ENCODE results near the gene RGS9. TPM values are rescaled to one million over a fixed set of nuclear protein-coding genes. Genes with fewer than 3 reads are reported as not detected.
A peak's percentile ranks its signal among the peaks of the same experiment; 100 is the strongest.

RGS9 gene
- total and polyA plus RNA-seq, 4 donors, result 1.0 to 4.0 (median 2.1) TPM

DNA sequence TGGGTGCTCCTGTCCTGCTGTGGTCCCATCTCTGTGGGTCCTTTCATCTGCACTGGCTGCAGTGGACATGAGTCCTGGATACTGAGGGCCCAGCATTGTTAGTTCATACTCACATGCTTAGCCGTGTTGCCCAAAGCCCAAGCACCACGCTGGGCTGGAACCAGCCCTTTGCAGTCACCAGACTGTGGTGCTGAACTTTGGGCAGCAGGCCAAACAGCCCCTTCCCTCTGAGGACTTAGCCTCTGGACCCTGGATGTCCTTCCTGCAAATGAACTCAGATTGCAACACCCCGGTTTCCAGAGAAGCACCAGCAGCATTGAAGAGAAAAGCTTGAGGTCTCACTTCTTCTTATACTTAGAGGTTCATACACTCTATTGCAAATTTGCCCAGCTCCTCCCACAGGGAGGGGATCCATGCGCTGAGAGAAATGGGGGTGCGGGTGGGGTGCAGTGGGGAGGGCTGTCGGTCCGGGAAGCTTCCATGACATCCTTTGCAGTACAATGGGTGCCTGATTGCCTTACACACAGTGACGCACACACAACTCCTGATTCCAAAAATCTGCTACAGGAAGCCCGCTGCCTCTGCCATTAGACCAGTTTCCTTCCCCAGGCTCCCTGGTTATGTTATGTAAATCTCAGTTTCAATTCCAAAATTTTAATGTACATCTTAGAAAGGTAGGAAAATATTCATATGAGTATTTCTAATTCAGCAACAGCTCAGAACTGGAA, 65.8 kb downstream of the RGS9 start:
- DNase-seq (ENCODE audit: low spot score), result peak; percentile 66
- H3K9me3 ChIP-seq (ENCODE audit: control insufficient read depth in 4 of 4, low read length in 3 of 4), result no peaks in the 10 kb centered on the region
- H3K4me1 ChIP-seq (ENCODE audit: control insufficient read depth in 4 of 4, insufficient read depth in 4 of 4, low read length in 3 of 4), result no peaks in the 10 kb centered on the region
- WGBS, result 61% methylated on average over 9 of the region's 9 CpGs
- H3K9ac ChIP-seq (ENCODE audit: low read depth in 1 of 2, low read length in 2 of 2), result no peak overlapping the region
- H3K4me3 ChIP-seq (ENCODE audit: low read depth in 1 of 3, low read length in 3 of 3), result no peak overlapping the region
- no peaks in the 10 kb centered on the region for H3K27me3 ChIP-seq (ENCODE audit: control insufficient read depth in 4 of 4, insufficient read depth in 4 of 4, low read length in 3 of 4)
- no peak overlapping the region for H3K27ac ChIP-seq (ENCODE audit: low read depth in 1 of 2, low read length in 2 of 2)
- TF ChIP-seq EGR1 (IDR thresholded peaks at IDR 0.05; ENCODE audit: low read depth in 2 of 2) (no peak), GABPA (IDR thresholded peaks at IDR 0.05 in 1 of 2, conservative IDR thresholded peaks at IDR 0.05 in 1 of 2) (no peak), SP1 (IDR thresholded peaks at IDR 0.05) (no peak), FOXA1 (IDR thresholded peaks at IDR 0.05) (no peak), RAD21 (IDR thresholded peaks at IDR 0.05) (no peak)
- TF ChIP-seq, protein P1, sequence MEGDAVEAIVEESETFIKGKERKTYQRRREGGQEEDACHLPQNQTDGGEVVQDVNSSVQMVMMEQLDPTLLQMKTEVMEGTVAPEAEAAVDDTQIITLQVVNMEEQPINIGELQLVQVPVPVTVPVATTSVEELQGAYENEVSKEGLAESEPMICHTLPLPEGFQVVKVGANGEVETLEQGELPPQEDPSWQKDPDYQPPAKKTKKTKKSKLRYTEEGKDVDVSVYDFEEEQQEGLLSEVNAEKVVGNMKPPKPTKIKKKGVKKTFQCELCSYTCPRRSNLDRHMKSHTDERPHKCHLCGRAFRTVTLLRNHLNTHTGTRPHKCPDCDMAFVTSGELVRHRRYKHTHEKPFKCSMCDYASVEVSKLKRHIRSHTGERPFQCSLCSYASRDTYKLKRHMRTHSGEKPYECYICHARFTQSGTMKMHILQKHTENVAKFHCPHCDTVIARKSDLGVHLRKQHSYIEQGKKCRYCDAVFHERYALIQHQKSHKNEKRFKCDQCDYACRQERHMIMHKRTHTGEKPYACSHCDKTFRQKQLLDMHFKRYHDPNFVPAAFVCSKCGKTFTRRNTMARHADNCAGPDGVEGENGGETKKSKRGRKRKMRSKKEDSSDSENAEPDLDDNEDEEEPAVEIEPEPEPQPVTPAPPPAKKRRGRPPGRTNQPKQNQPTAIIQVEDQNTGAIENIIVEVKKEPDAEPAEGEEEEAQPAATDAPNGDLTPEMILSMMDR (IDR thresholded peaks at IDR 0.05; ENCODE audit: low read depth, low read length, missing input control), result no peak
- TF ChIP-seq, protein P2, sequence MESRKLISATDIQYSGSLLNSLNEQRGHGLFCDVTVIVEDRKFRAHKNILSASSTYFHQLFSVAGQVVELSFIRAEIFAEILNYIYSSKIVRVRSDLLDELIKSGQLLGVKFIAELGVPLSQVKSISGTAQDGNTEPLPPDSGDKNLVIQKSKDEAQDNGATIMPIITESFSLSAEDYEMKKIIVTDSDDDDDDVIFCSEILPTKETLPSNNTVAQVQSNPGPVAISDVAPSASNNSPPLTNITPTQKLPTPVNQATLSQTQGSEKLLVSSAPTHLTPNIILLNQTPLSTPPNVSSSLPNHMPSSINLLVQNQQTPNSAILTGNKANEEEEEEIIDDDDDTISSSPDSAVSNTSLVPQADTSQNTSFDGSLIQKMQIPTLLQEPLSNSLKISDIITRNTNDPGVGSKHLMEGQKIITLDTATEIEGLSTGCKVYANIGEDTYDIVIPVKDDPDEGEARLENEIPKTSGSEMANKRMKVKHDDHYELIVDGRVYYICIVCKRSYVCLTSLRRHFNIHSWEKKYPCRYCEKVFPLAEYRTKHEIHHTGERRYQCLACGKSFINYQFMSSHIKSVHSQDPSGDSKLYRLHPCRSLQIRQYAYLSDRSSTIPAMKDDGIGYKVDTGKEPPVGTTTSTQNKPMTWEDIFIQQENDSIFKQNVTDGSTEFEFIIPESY (IDR thresholded peaks at IDR 0.05), result no peak
- no peaks in the 10 kb centered on the region for H3K36me3 ChIP-seq (ENCODE audit: control insufficient read depth in 4 of 4, insufficient read depth in 3 of 4, low read depth in 1 of 4, low read length in 3 of 4)

DNA sequence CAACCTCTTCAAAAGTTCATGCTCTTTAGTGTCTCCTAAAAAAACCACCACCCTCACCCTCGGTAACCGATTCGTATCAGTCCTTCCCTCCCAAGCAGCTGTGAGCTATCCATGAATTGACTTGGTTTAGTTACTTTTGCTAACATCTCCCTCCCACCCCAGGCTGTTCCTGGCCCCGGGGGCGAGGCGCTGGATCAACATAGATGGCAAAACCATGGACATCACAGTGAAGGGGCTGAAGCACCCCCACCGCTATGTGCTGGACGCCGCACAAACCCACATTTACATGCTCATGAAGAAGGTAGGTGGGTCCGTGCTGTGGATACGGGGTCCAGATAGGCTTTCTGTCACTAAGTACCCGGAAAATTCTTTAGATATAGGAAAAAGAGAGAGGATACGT, 66.8 kb downstream of the RGS9 start:
- no peaks in the 10 kb centered on the region for H3K27me3 ChIP-seq (ENCODE audit: control insufficient read depth in 4 of 4, insufficient read depth in 4 of 4, low read length in 3 of 4)
- no peak overlapping the region for H3K4me3 ChIP-seq (ENCODE audit: low read depth in 1 of 3, low read length in 3 of 3)
- H3K4me1 ChIP-seq (ENCODE audit: control insufficient read depth in 4 of 4, insufficient read depth in 4 of 4, low read length in 3 of 4), result no peaks in the 10 kb centered on the region
- WGBS, result 92% methylated on average over 13 of the region's 13 CpGs
- no peaks in the 10 kb centered on the region for H3K36me3 ChIP-seq (ENCODE audit: control insufficient read depth in 4 of 4, insufficient read depth in 3 of 4, low read depth in 1 of 4, low read length in 3 of 4)
- H3K27ac ChIP-seq (ENCODE audit: low read depth in 1 of 2, low read length in 2 of 2), result no peak overlapping the region
- H3K9me3 ChIP-seq (ENCODE audit: control insufficient read depth in 4 of 4, low read length in 3 of 4), result no peaks in the 10 kb centered on the region
- DNase-seq (ENCODE audit: low spot score), result no peak
- no peak overlapping the region for H3K9ac ChIP-seq (ENCODE audit: low read depth in 1 of 2, low read length in 2 of 2)
- TF ChIP-seq, protein P3, sequence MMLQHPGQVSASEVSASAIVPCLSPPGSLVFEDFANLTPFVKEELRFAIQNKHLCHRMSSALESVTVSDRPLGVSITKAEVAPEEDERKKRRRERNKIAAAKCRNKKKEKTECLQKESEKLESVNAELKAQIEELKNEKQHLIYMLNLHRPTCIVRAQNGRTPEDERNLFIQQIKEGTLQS (IDR thresholded peaks at IDR 0.05), result no peak
- TF ChIP-seq RXRA (IDR thresholded peaks at IDR 0.05) (no peak), GABPA (IDR thresholded peaks at IDR 0.05 in 1 of 2, conservative IDR thresholded peaks at IDR 0.05 in 1 of 2) (no peak), SP1 (IDR thresholded peaks at IDR 0.05) (no peak), FOXA2 (IDR thresholded peaks at IDR 0.05) (no peak), HNF4A (conservative IDR thresholded peaks at IDR 0.05) (no peak)

DNA sequence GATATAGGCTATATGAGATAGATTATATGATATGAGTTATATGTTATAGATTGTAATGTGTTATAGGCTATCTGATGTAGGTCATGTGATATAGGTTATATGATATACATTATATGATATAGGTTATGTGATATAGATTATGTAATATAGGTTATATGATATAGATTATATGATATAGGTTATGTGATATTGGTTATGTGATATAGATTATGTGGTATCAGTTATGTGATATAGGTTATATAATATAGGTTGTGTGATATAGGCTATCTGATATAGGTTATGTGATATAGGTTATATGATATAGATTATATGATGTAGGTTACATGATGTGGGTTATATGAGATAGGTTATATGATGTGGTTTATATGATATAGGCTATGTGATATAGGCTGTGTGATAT, 68.5 kb downstream of the RGS9 start:
- no peak for DNase-seq (ENCODE audit: low spot score)
- H3K36me3 ChIP-seq (ENCODE audit: control insufficient read depth in 4 of 4, insufficient read depth in 3 of 4, low read depth in 1 of 4, low read length in 3 of 4), result no peaks in the 10 kb centered on the region
- H3K27me3 ChIP-seq (ENCODE audit: control insufficient read depth in 4 of 4, insufficient read depth in 4 of 4, low read length in 3 of 4), result no peaks in the 10 kb centered on the region
- H3K4me1 ChIP-seq (ENCODE audit: control insufficient read depth in 4 of 4, insufficient read depth in 4 of 4, low read length in 3 of 4), result no peaks in the 10 kb centered on the region
- no peak overlapping the region for H3K27ac ChIP-seq (ENCODE audit: low read depth in 1 of 2, low read length in 2 of 2)
- no peaks in the 10 kb centered on the region for H3K9me3 ChIP-seq (ENCODE audit: control insufficient read depth in 4 of 4, low read length in 3 of 4)
- no peak overlapping the region for H3K9ac ChIP-seq (ENCODE audit: low read depth in 1 of 2, low read length in 2 of 2)
- no peak overlapping the region for H3K4me3 ChIP-seq (ENCODE audit: low read depth in 1 of 3, low read length in 3 of 3)
- no peak for TF ChIP-seq RXRA (IDR thresholded peaks at IDR 0.05)
- TF ChIP-seq, protein P2 (IDR thresholded peaks at IDR 0.05), result no peak
- TF ChIP-seq, protein P4, sequence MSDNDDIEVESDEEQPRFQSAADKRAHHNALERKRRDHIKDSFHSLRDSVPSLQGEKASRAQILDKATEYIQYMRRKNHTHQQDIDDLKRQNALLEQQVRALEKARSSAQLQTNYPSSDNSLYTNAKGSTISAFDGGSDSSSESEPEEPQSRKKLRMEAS (IDR thresholded peaks at IDR 0.05), result no peak
- no peak for TF ChIP-seq HNF4G (IDR thresholded peaks at IDR 0.05)
- TF ChIP-seq FOXA2 (IDR thresholded peaks at IDR 0.05), result no peak
- no peak for TF ChIP-seq TAF1 (conservative IDR thresholded peaks at IDR 0.05)
- TF ChIP-seq HNF4A (conservative IDR thresholded peaks at IDR 0.05), result no peak
- TF ChIP-seq EGR1 (IDR thresholded peaks at IDR 0.05; ENCODE audit: low read depth in 2 of 2), result no peak
- no peak for TF ChIP-seq FOXA1 (IDR thresholded peaks at IDR 0.05)
- no peak for TF ChIP-seq NR2F2 (IDR thresholded peaks at IDR 0.05)
- TF ChIP-seq, protein P3 (IDR thresholded peaks at IDR 0.05), result no peak
- TF ChIP-seq GABPA (IDR thresholded peaks at IDR 0.05 in 1 of 2, conservative IDR thresholded peaks at IDR 0.05 in 1 of 2), result no peak
- TF ChIP-seq, protein P5, sequence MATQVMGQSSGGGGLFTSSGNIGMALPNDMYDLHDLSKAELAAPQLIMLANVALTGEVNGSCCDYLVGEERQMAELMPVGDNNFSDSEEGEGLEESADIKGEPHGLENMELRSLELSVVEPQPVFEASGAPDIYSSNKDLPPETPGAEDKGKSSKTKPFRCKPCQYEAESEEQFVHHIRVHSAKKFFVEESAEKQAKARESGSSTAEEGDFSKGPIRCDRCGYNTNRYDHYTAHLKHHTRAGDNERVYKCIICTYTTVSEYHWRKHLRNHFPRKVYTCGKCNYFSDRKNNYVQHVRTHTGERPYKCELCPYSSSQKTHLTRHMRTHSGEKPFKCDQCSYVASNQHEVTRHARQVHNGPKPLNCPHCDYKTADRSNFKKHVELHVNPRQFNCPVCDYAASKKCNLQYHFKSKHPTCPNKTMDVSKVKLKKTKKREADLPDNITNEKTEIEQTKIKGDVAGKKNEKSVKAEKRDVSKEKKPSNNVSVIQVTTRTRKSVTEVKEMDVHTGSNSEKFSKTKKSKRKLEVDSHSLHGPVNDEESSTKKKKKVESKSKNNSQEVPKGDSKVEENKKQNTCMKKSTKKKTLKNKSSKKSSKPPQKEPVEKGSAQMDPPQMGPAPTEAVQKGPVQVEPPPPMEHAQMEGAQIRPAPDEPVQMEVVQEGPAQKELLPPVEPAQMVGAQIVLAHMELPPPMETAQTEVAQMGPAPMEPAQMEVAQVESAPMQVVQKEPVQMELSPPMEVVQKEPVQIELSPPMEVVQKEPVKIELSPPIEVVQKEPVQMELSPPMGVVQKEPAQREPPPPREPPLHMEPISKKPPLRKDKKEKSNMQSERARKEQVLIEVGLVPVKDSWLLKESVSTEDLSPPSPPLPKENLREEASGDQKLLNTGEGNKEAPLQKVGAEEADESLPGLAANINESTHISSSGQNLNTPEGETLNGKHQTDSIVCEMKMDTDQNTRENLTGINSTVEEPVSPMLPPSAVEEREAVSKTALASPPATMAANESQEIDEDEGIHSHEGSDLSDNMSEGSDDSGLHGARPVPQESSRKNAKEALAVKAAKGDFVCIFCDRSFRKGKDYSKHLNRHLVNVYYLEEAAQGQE (IDR thresholded peaks at IDR 0.05), result no peak

Data from liver (tissue), 9 donors.